ENCODE results near the gene THRB. TPM values are rescaled to one million over a fixed set of nuclear protein-coding genes. Genes with fewer than 3 reads are reported as not detected.

THRB gene
- total RNA-seq, 3 donors from 2014 or later = 29.8 to 40.2 (median 39.2) TPM

- Histone ChIP-seq H3K27me3 (no peaks in the 10 kb centered on the region), H3K9me3 (no peaks in the 10 kb centered on the region), H3K36me3 (no peaks in the 10 kb centered on the region), H3K4me1 (peaks cover 0 to 3% of the 10 kb centered on the region in 2 donors), H3K27ac (no peak overlapping the region), H3K4me3 (no peak overlapping the region)
- TF ChIP-seq POLR2A (IDR thresholded peaks at IDR 0.05) = no peak
- TF ChIP-seq POLR2AphosphoS5 (IDR thresholded peaks at IDR 0.05) = no peak
- no peak for TF ChIP-seq CTCF (IDR thresholded peaks at IDR 0.05)
- intact Hi-C loops (cut with DNase I; ENCODE audit: low total_unique reads) = no loop called here
- no peak for DNase-seq (ENCODE audit: low spot score in 2 of 2)
Measured at GRCh38 chr3:24348348-24348747, 146.3 kb downstream of the THRB start.

DNA sequence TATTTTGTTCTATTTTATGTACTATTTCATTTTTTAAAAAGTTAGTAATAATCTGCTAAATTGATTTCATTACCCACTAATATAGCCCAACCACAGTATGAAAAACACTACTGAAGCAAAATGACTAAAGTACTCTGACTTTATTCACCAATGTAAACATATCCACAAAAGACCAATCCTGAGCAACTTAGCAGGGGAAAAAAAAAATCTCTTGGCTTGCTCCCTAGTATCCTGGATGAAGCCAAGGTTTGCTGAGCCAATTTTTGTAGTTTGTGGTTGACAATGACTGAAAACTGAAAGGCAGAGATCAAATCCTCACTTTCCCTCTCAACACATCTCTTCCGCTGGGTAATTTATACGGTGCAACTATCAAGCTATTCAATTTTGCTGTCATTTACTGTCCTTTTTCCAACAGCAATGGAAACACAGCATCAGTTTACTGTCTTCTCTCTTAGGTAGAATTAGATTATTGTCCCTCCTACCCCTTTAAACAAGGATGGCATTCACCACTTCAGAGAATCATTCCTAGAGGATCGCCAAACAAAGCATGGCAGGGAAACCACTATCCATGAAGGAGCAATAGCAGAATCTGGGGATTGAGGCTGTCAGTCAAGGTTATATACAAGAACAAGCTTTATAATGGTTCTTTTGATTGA, 149.7 kb downstream of the THRB start:
- intact Hi-C loops (cut with DNase I; ENCODE audit: low total_unique reads) = no loop called here
- DNase-seq (ENCODE audit: low spot score in 2 of 2) = no peak
- Histone ChIP-seq H3K27me3 (no peaks in the 10 kb centered on the region), H3K36me3 (no peaks in the 10 kb centered on the region), H3K4me3 (no peak overlapping the region), H3K9me3 (no peaks in the 10 kb centered on the region), H3K4me1 (peaks cover 0 to 3% of the 10 kb centered on the region in 2 donors), H3K27ac (no peak overlapping the region)
- TF ChIP-seq POLR2AphosphoS5 (IDR thresholded peaks at IDR 0.05) (no peak), CTCF (IDR thresholded peaks at IDR 0.05) (no peak), POLR2A (IDR thresholded peaks at IDR 0.05) (no peak)

DNA sequence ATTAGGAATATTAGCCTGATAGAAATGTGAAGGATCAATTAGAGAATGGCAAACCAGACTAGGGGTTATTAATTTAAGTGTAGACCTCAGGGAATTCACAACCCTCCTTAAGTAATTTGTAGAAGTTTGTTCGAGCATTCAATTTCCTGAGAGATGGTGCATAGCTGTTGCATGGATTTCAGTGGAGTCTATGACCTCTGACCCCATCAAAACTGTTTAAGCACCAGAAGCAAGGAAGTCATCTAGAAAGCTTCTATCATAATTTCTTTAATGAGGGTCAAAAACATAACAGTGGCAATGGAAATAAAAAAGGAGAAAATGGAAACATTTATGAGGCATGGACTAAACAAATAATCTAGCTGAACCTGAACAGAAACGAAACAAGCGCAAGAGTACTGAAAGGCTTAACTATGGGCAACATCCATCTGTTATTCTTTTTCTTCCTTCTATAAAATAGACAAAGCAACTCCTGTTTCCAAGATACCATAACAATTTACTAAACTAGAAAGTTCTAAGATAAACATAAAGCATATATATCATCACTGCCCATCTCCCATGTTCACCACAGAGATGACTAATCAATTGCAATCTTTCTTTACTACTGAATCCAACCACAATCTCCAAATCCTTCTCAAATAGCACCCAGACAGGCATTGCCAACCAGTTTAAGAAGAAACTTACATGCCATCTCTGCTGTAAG, 151.4 kb downstream of the THRB start:
- DNase-seq (ENCODE audit: low spot score in 2 of 2) = no peak
- TF ChIP-seq CTCF (IDR thresholded peaks at IDR 0.05) (no peak), POLR2A (IDR thresholded peaks at IDR 0.05) (no peak), POLR2AphosphoS5 (IDR thresholded peaks at IDR 0.05) (no peak)
- no peak overlapping the region for H3K4me3 ChIP-seq
- no peaks in the 10 kb centered on the region for H3K9me3 ChIP-seq
- H3K36me3 ChIP-seq = no peaks in the 10 kb centered on the region
- H3K4me1 ChIP-seq = peaks cover 3 to 6% of the 10 kb centered on the region in 2 donors
- intact Hi-C loops (cut with DNase I; ENCODE audit: low total_unique reads) = no loop called here
- H3K27me3 ChIP-seq = no peaks in the 10 kb centered on the region
- H3K27ac ChIP-seq = no peak overlapping the region

DNA sequence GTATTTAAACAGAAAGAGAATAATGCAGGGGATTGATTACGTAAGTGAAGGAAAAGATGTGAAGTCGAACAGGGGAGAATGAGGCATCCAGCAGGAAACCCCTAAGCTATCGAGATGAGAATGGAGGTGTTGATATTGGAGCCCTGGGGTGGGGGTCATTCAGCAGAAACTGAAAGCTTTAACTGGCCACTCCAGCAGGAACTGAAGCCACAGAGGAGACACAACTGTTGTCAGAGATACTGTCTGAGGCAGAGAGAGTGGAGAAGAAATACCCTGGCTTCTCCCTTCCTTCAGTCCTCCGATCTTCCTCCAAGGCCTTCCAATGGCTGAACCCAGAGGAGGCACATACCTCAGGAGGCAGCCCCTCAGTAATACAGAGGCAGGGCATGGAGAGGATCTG, 152.4 kb downstream of the THRB start:
- Histone ChIP-seq H3K4me3 (no peak overlapping the region), H3K36me3 (no peaks in the 10 kb centered on the region), H3K27me3 (no peaks in the 10 kb centered on the region), H3K9me3 (no peaks in the 10 kb centered on the region), H3K27ac (no peak overlapping the region), H3K4me1 (peaks cover 3 to 6% of the 10 kb centered on the region in 2 donors)
- no peak for DNase-seq (ENCODE audit: low spot score in 2 of 2)
- intact Hi-C loops (cut with DNase I; ENCODE audit: low total_unique reads) = no loop called here
- TF ChIP-seq CTCF (IDR thresholded peaks at IDR 0.05) (no peak), POLR2AphosphoS5 (IDR thresholded peaks at IDR 0.05) (no peak), POLR2A (IDR thresholded peaks at IDR 0.05) (no peak)

DNA sequence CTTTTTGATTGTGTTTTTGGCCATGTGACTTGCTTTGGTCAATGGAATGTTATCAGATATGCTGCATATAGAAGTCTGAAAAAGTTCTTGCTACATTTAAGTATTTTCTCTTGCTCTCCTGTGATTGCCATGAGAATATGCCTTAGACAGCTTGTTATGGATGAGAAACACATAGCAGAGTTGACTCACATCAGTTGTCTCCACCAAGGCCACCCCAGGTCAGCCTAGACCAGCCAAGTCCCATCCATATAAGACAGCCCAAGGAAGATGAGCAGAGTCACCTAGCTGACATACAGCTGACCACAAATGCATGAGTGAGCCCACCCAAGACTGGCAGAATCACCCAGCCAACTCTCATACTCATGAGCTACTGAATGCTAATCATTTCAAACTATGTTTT, 153.0 kb downstream of the THRB start:
- Histone ChIP-seq H3K27ac (no peak overlapping the region), H3K27me3 (no peaks in the 10 kb centered on the region), H3K36me3 (no peaks in the 10 kb centered on the region), H3K4me3 (no peak overlapping the region), H3K9me3 (no peaks in the 10 kb centered on the region), H3K4me1 (peaks cover 3 to 6% of the 10 kb centered on the region in 2 donors)
- intact Hi-C loops (cut with DNase I; ENCODE audit: low total_unique reads) = no loop called here
- no peak for DNase-seq (ENCODE audit: low spot score in 2 of 2)
- TF ChIP-seq CTCF (IDR thresholded peaks at IDR 0.05) (no peak), POLR2A (IDR thresholded peaks at IDR 0.05) (no peak), POLR2AphosphoS5 (IDR thresholded peaks at IDR 0.05) (no peak)
